ENCODE measurements around the gene ADIPOQ.
"Not testable (repeated sequence)": the region's sequence is repeated elsewhere in the genome, so short reads cannot be mapped to it uniquely, and the experiment has no call there.

Gene ADIPOQ

GRCh38 chr3:186902154-186902553 is 59.6 kb downstream of the ADIPOQ start:
- ATAC-seq (no peak), DNase-seq (no peak)

- DNase-seq: no peak
- no peak for ATAC-seq
These were observed 60.2 kb downstream of the ADIPOQ start for GRCh38 chr3:186902713-186903112.

- ATAC-seq, DNase-seq: not testable (repeated sequence)
These were observed 61.2 kb downstream of the ADIPOQ start for GRCh38 chr3:186903676-186904075.

GRCh38 chr3:186907075-186907474 is 64.6 kb downstream of the ADIPOQ start:
- ATAC-seq, DNase-seq: not testable (repeated sequence)

All from stimulated activated naive CD8-positive, alpha-beta T cell treated with anti-CD3 and anti-CD28 coated beads, Interleukin-15, Interleukin-2, amounts not matched to agents 100 U/mL and 50 U/mL, for 24 hours (primary cell).